Endothelial cell of umbilical vein (primary cell): ENCODE data around the gene LAMB1. TPM values are rescaled to one million over a fixed set of nuclear protein-coding genes. Genes with fewer than 3 reads are reported as not detected.

Experiments
- BruUV-seq: library from RNA; stranded (reverse); fragments of 400-500 nt; replicated peaks from 2 replicates; lab custom pipeline; 2021; lab: Mats Ljungman, UMichigan
- CTCF ChIA-PET: fragments of 300-600, 350-600 bp; sonication (Branson Sonifier 250); formaldehyde crosslinking; loops from one replicate; lab custom pipeline; 2021; ENCODE audit warnings: antibody characterized with exemption, inconsistent platforms; lab: Charles Lee
- POLR2A ChIA-PET: fragments of 300-600, 350-600 bp; sonication (Branson Sonifier 250); formaldehyde crosslinking; loops from one replicate; lab custom pipeline; 2021; ENCODE audit warnings: antibody characterized with exemption, inconsistent platforms; lab: Charles Lee
- DNase-seq: peaks from one replicate; pipeline ENCODE4 v3.0.0-alpha.2; 2011; ENCODE audit warnings: low read depth, low spot score
- FAIRE-seq: peaks from 2 replicates; lab custom pipeline; 2011; peaks lifted over from hg19 to GRCh38; lab: Jason Lieb, UNC
- H2AFZ ChIP-seq: 2 replicates; pipeline ENCODE4 v1.6.0; 2012; ENCODE audit warnings: low read depth, low read length, control low read depth, inconsistent platforms
- H3K27ac ChIP-seq: 2 replicates; pipeline ENCODE4 v1.5.1; 2011; ENCODE audit warnings: low read depth, mild to moderate bottlenecking, control low read depth, low read length, moderate library complexity; ENCODE audit not compliant: insufficient read depth
- H3K27me3 ChIP-seq, 2 experiments: 2 replicates each; pipeline versions ENCODE4 v1.6.0 to v1.6.1; 2011; ENCODE audit warnings: low read length in 2 of 2, mixed read lengths in 1 of 2; ENCODE audit not compliant: control insufficient read depth in 2 of 2, insufficient read depth in 2 of 2
- H3K36me3 ChIP-seq, 2 experiments: 2 replicates in 1 of 2; 3 replicates in 1 of 2; pipeline ENCODE4 v1.5.1; 2011; ENCODE audit warnings: low read length in 2 of 2, mild to moderate bottlenecking in 1 of 2, moderate library complexity in 1 of 2; ENCODE audit not compliant: control insufficient read depth in 2 of 2, insufficient read depth in 2 of 2; ENCODE audit errors: extremely low read depth in 1 of 2
- H3K4me1 ChIP-seq: 3 replicates; pipeline ENCODE4 v1.5.1; 2011; ENCODE audit warnings: mild to moderate bottlenecking, low read length; ENCODE audit not compliant: control insufficient read depth, insufficient read depth; ENCODE audit errors: extremely low read depth
- H3K4me2 ChIP-seq: 2 replicates; pipeline ENCODE4 v1.6.1; 2011; ENCODE audit warnings: low read length, control low read depth, mixed read lengths; ENCODE audit not compliant: insufficient read depth
- H3K4me3 ChIP-seq, 3 experiments: fragments of 200-600 bp in 1 of 3; sonication (generic), shearing (Covaris generic) in 1 of 3; replicated peaks in 1 of 3; 2 replicates each; pipeline ENCODE4 v1.5.1; 2011 to 2016; ENCODE audit warnings: control low read depth in 3 of 3, low read length in 3 of 3, mild to moderate bottlenecking in 2 of 3, inconsistent platforms in 1 of 3, low read depth in 1 of 3, moderate library complexity in 1 of 3; ENCODE audit not compliant: insufficient read depth in 1 of 3
- H3K79me2 ChIP-seq: 2 replicates; pipeline ENCODE4 v1.6.0; 2012; ENCODE audit warnings: low read length, inconsistent platforms; ENCODE audit not compliant: control insufficient read depth, insufficient read depth
- H3K9ac ChIP-seq: replicated peaks from 2 replicates; pipeline ENCODE3; 2011; ENCODE audit warnings: low read length, control low read depth; ENCODE audit not compliant: insufficient read depth; ENCODE audit errors: extremely low read depth
- H3K9me1 ChIP-seq: replicated peaks from 3 replicates; pipeline ENCODE4 v1.6.0; 2011; ENCODE audit warnings: mild to moderate bottlenecking, low read length; ENCODE audit not compliant: control insufficient read depth, insufficient read depth; ENCODE audit errors: extremely low read depth
- H3K9me3 ChIP-seq: replicated peaks from 2 replicates; pipeline ENCODE4 v1.5.1; 2012; ENCODE audit warnings: low read length, inconsistent platforms; ENCODE audit not compliant: control insufficient read depth, insufficient read depth
- H4K20me1 ChIP-seq: replicated peaks from 2 replicates; pipeline ENCODE3; 2011; ENCODE audit warnings: mild to moderate bottlenecking, low read length; ENCODE audit not compliant: control insufficient read depth, insufficient read depth; ENCODE audit errors: extremely low read depth
- EZH2 ChIP-seq: IDR thresholded peaks from 2 replicates; pipeline ENCODE4 v1.6.1; 2012; ENCODE audit warnings: borderline replicate concordance, low read depth, mild to moderate bottlenecking, moderate library complexity, low read length, inconsistent platforms; ENCODE audit not compliant: severe bottlenecking
- FOS ChIP-seq: IDR thresholded peaks from 2 replicates; pipeline ENCODE4 v1.6.1; 2011; ENCODE audit warnings: mild to moderate bottlenecking, low read length, moderate library complexity, borderline replicate concordance; ENCODE audit not compliant: insufficient read depth
- GATA2 ChIP-seq: IDR thresholded peaks from 2 replicates; pipeline ENCODE4 v1.7.0; 2011; ENCODE audit warnings: low read depth, mild to moderate bottlenecking, moderate library complexity, mixed read lengths, low read length; ENCODE audit not compliant: insufficient read length, insufficient read depth
- JUN ChIP-seq: IDR thresholded peaks from 2 replicates; pipeline ENCODE4 v1.6.1; 2011; ENCODE audit warnings: borderline replicate concordance, low read depth; ENCODE audit not compliant: insufficient read length, insufficient read depth
- MAX ChIP-seq: IDR thresholded peaks from 2 replicates; pipeline ENCODE4 v1.6.1; 2011; ENCODE audit not compliant: insufficient read depth, insufficient read length
- MYC ChIP-seq: IDR thresholded peaks from one replicate; pipeline ENCODE4 v1.6.1; 2011; ENCODE audit warnings: mild to moderate bottlenecking, low read depth, low read length
- POLR2A ChIP-seq: IDR thresholded peaks from 2 replicates; pipeline ENCODE4 v1.6.1; 2012; ENCODE audit warnings: low read depth, mild to moderate bottlenecking, control low read depth, low read length
- POLR2AphosphoS5 ChIP-seq: IDR thresholded peaks from 2 replicates; pipeline ENCODE4 v1.6.1; 2012; ENCODE audit warnings: low read depth, mild to moderate bottlenecking, control low read depth, low read length, moderate library complexity; ENCODE audit not compliant: insufficient read depth
- dilution Hi-C: fragments of 300-500 bp; cut with MboI; formaldehyde crosslinking; loops from one replicate; pipeline ENCODE4 v1.15.0; 2019; ENCODE audit warnings: low sequenced_read_pairs; ENCODE audit not compliant: extremely low pct_ligation_motif_present
- intact Hi-C: fragments of 100-400 bp; cut with micrococcal nuclease; formaldehyde crosslinking; loops from one replicate; pipeline ENCODE4 v1.10.0; 2022
- polyA plus RNA-seq, 4 experiments: library from polyadenylated mRNA; depleted of rRNA in 3 of 4; stranded (reverse) in 3 of 4; unstranded in 1 of 4; fragments of >200 nt; gene quantifications; 2 replicates each; pipeline versions ENCODE4 v1.2.1 to v1.2.3, GENCODE V29; 2011 to 2012; ENCODE audit warnings: missing spikeins in 1 of 4
- total RNA-seq: library from RNA; stranded (reverse); gene quantifications from 2 replicates; pipeline ENCODE4 v1.2.3, GENCODE V29; 2021
- TF ChIP-seq, protein P1 (sequence below), 2 donors: IDR thresholded peaks; 1 replicate in 1 of 2; 2 replicates in 1 of 2; pipeline ENCODE4 v1.5.1; 2011; ENCODE audit warnings: low read length in 2 of 2, mild to moderate bottlenecking in 2 of 2, moderate library complexity in 2 of 2, control low read depth in 1 of 2, inconsistent platforms in 1 of 2, low read depth in 1 of 2; ENCODE audit not compliant: insufficient read depth in 1 of 2; ENCODE audit errors: extremely low read depth in 1 of 2

The LAMB1 gene
- total and polyA plus RNA-seq, 2 donors (not counting 3 experiments of a cell fraction or from before 2014, with no cell fraction given) = 588 to 703 TPM

GRCh38 chr7:107934991-107935770, 67.8 kb downstream of the LAMB1 start:
- Histone ChIP-seq H3K4me1 (peaks cover 22% of the 10 kb centered on the region), H4K20me1 (no peaks in the 10 kb centered on the region), H3K79me2 (peaks cover 61% of the 10 kb centered on the region), H3K4me3 (no peak overlapping the region), H3K27me3 (no peaks in the 10 kb centered on the region), H2AFZ (no peak overlapping the region), H3K36me3 (peaks cover 42 to 71% of the 10 kb centered on the region in 2 experiments), H3K9ac (no peak overlapping the region), H3K4me2 (no peak overlapping the region), H3K27ac (no peak overlapping the region), H3K9me1 (no peaks in the 10 kb centered on the region), H3K9me3 (no peaks in the 10 kb centered on the region)
- intact Hi-C loops = no loop called here
- dilution Hi-C loops = no loop called here
- no TSS peak for BruUV-seq
- FAIRE-seq = no peak
- TF ChIP-seq POLR2A (peak; percentile 33), MAX (no peak), JUN (no peak), POLR2AphosphoS5 (no peak)
- POLR2A ChIA-PET = no interaction called here
- no peak for DNase-seq
- CTCF ChIA-PET = interaction anchor here (2.6 kb wide), 1 partner anchor 37 kb away, joined by 6 read pairs; no protein-coding TSS in a partner anchor

DNA sequence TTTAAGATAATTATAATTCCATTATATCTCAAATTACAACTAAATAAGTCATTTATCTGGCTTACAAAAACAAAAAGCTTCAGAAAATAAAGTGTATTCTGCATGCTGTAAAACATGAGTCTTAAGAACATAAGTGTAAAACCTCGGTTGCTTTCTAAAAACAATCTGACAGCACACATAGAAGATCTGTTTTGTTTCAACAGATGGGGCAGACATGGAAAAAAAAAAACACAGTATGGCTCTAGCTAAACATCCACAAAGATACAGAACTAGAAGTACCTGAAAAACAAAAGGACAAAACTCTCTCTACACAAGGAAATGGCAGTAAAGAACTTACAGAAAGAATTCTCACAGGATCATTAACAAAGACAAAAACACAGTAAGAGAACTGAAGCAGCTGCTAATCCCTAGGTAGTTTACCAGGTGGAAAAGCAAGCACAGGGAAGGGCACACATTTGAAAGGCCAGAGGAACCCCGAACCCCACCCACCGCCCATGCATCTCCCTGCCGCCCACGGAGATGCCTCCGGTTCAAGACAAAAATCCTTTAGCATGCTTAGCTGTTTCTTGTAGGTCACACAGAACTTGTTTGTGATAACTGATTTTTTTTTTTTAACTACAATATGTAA, 69.5 kb downstream of the LAMB1 start:
- H3K4me2 ChIP-seq = no peak overlapping the region
- peaks cover 48 to 88% of the 10 kb centered on the region in 2 experiments for H3K36me3 ChIP-seq
- no peaks in the 10 kb centered on the region for H4K20me1 ChIP-seq
- intact Hi-C loops = no loop called here
- H2AFZ ChIP-seq = no peak overlapping the region
- POLR2A ChIA-PET = interaction anchor here (0.6 kb wide), 1 partner anchor 159 kb away, joined by 12 read pairs; no protein-coding TSS in a partner anchor
- H3K27ac ChIP-seq = no peak overlapping the region
- dilution Hi-C loops = no loop called here
- TF ChIP-seq EZH2 = no peak
- TF ChIP-seq GATA2 = no peak
- no peak for TF ChIP-seq MYC
- TF ChIP-seq MAX = no peak
- no peak for TF ChIP-seq POLR2AphosphoS5
- TF ChIP-seq, protein P1, sequence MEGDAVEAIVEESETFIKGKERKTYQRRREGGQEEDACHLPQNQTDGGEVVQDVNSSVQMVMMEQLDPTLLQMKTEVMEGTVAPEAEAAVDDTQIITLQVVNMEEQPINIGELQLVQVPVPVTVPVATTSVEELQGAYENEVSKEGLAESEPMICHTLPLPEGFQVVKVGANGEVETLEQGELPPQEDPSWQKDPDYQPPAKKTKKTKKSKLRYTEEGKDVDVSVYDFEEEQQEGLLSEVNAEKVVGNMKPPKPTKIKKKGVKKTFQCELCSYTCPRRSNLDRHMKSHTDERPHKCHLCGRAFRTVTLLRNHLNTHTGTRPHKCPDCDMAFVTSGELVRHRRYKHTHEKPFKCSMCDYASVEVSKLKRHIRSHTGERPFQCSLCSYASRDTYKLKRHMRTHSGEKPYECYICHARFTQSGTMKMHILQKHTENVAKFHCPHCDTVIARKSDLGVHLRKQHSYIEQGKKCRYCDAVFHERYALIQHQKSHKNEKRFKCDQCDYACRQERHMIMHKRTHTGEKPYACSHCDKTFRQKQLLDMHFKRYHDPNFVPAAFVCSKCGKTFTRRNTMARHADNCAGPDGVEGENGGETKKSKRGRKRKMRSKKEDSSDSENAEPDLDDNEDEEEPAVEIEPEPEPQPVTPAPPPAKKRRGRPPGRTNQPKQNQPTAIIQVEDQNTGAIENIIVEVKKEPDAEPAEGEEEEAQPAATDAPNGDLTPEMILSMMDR (IDR thresholded peaks at IDR 0.05; ENCODE audit: extremely low read depth in 1 of 2, insufficient read depth in 1 of 2, low read depth in 1 of 2, low read length in 2 of 2) = no peak
- TF ChIP-seq POLR2A = no peak
- TF ChIP-seq JUN = no peak
- TF ChIP-seq FOS = no peak
- no peaks in the 10 kb centered on the region for H3K9me3 ChIP-seq
- no peak overlapping the region for H3K9ac ChIP-seq
- H3K9me1 ChIP-seq = no peaks in the 10 kb centered on the region
- CTCF ChIA-PET = interaction anchor here (1.2 to 2.6 kb wide), 4 partner anchors 10 to 83 kb away, joined by 3 to 10 read pairs (median 6); no protein-coding TSS in a partner anchor
- FAIRE-seq (no peak), DNase-seq (no peak)
- H3K4me3 ChIP-seq = no peak overlapping the region
- H3K27me3 ChIP-seq = no peaks in the 10 kb centered on the region
- BruUV-seq = no TSS peak
- peaks cover 59% of the 10 kb centered on the region for H3K79me2 ChIP-seq
- H3K4me1 ChIP-seq = peaks cover 7% of the 10 kb centered on the region
